ENCODE measurements around the gene AFMID.

- TF ChIP-seq ERF (CRISPR knock-in tag; IDR thresholded peaks at IDR 0.05) (no peak), SMARCC2 (IDR thresholded peaks at IDR 0.05) (no peak), ATF1 (CRISPR knock-in tag; IDR thresholded peaks at IDR 0.05) (no peak)
Measured at GRCh38 chr17:78255953-78256706, 69.0 kb downstream of the AFMID start.

Measured in HepG2 (cell line).